ENCODE results near the gene FNDC3B. TPM values are rescaled to one million over a fixed set of nuclear protein-coding genes. Genes with fewer than 3 reads are reported as not detected.
A peak's percentile ranks its signal among the peaks of the same experiment; 100 is the strongest.

Gene FNDC3B
- total RNA-seq, 1 donor, result 221 TPM

DNA sequence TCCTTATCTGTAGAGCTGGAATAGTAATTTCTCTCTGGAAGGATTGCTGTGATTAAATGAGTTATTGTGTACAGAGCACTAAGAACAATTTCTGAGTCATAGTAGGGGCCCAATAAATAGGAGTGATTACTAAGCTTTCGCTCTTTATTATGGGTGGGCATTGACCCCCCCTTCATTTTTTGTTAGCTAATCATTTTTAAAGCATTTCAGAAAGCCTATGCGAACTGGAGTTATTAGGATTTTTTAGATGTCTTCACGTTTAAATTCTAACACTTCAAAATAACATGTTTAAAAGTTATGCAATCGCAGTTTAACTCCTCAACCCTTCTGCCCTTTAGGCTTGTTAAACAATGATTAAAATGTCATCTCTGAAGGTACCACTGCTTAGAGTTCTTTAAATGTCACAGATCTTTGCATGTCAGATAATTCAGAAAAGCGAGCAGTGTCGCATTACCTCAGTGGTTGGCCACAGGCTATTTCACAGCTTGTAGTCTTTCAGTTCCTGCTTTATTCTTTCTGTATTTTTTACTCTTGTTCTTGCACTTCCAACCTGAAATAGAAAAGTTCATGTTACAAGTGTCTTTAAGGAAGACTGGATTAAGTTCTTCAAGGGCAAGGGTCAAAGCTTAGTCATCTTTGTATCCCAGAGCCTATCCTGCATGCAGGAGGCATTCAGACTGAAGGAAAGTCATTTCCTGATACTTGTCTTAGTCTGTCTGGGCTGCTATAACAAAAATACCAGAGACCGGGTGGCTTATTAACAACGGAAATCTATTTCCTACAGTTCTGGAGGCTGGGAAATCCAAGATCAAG lies 102.9 kb downstream of the FNDC3B start:
- H3K4me3 ChIP-seq (ENCODE audit: low read depth, low read length), result no peak overlapping the region
- peak; percentile 92 for DNase-seq (ENCODE audit: low read depth)

DNA sequence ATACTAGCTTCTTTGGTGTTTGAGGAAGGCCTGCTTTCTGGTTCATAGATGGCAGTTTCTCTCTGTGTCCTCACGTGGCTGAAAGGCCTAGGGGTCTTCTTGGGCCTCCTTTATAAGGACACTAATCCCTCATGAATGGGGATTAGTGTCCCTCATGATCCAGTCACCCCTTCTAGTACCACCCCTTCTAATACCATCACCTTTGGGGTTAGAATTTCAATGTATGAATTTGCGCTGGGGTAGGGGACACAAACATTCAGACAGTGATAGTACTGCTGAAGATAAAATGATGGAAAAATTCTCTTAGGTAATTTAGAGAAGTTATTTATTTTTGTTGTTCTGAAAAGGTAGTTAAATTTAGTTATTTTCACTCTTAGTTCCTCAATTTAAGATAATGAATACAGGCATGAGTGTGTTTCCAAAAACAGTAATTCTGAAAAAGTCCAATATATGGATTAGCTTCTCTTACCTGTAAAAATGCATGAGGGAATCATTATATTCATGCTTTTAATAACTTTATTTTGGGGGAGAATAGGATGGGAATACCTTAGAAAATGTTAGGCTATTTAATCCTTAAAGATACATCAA lies 103.6 kb downstream of the FNDC3B start:
- TF ChIP-seq, protein P1, sequence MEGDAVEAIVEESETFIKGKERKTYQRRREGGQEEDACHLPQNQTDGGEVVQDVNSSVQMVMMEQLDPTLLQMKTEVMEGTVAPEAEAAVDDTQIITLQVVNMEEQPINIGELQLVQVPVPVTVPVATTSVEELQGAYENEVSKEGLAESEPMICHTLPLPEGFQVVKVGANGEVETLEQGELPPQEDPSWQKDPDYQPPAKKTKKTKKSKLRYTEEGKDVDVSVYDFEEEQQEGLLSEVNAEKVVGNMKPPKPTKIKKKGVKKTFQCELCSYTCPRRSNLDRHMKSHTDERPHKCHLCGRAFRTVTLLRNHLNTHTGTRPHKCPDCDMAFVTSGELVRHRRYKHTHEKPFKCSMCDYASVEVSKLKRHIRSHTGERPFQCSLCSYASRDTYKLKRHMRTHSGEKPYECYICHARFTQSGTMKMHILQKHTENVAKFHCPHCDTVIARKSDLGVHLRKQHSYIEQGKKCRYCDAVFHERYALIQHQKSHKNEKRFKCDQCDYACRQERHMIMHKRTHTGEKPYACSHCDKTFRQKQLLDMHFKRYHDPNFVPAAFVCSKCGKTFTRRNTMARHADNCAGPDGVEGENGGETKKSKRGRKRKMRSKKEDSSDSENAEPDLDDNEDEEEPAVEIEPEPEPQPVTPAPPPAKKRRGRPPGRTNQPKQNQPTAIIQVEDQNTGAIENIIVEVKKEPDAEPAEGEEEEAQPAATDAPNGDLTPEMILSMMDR (IDR thresholded peaks at IDR 0.05; ENCODE audit: insufficient read depth, low read depth, low read length), result no peak
- DNase-seq (ENCODE audit: low read depth), result no peak
- no peak overlapping the region for H3K4me3 ChIP-seq (ENCODE audit: low read depth, low read length)

More for the DNA sequence above, 102.9 kb downstream of the FNDC3B start:
- TF ChIP-seq, protein P1 (IDR thresholded peaks at IDR 0.05; ENCODE audit: insufficient read depth, low read depth, low read length), result no peak

DNA sequence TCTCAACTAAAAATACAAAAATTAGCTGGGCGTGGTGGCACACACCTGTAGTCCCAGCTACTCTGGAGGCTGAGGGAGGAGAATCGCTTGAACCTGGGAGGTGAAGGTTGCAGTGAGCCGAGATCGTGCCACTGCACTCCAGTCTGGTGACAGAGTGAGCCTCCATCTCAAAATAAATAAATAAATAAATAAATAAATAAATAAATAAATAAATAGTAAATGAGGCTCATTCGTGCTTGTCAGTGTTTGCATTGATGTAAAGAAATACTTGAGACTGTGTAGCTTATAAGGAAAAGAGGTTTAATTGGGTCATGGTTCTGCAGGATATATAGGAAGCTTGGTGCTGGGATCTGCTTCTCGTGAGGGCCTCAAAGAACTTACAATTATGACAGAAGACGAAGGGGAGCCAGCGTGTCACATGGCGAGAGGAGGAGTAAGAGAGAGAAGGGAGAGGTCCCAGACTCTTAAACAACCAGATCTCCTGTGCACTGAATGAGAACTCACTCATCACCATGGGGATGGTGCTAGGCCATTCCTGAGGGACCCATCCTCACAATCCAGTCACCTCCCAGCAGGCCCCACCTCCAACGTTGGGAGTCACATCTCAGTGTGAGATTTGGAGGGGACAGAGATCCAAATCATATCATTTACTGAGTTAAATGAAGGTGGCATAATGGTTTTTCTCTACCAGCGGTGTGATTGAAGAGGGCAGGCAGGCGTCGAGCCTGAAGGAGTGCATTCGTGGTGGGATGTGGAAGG lies 104.5 kb downstream of the FNDC3B start:
- H3K4me3 ChIP-seq (ENCODE audit: low read depth, low read length), result no peak overlapping the region
- DNase-seq (ENCODE audit: low read depth), result no peak
- TF ChIP-seq, protein P1 (IDR thresholded peaks at IDR 0.05; ENCODE audit: insufficient read depth, low read depth, low read length), result no peak

DNA sequence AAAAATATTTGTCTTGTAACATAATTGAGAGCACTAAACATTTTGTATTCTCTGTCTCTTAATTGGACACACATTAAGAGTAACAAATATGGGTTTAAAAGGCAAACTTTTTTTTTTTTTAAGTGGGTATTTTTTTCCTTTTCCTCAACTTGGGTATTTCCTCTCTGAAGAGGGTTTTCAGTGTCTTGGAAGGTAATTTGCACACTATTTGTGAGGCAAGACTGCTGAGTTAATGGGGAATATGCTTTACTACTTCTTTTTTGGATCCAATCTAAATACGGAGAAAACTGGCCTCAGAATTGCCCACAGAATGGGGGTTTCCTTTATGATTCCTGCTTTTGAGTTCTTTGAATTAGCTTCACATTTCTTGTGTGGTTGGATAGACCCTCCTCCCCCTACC lies 105.2 kb downstream of the FNDC3B start:
- H3K4me3 ChIP-seq (ENCODE audit: low read depth, low read length), result no peak overlapping the region
- TF ChIP-seq, protein P1 (IDR thresholded peaks at IDR 0.05; ENCODE audit: insufficient read depth, low read depth, low read length), result no peak
- DNase-seq (ENCODE audit: low read depth), result no peak

DNA sequence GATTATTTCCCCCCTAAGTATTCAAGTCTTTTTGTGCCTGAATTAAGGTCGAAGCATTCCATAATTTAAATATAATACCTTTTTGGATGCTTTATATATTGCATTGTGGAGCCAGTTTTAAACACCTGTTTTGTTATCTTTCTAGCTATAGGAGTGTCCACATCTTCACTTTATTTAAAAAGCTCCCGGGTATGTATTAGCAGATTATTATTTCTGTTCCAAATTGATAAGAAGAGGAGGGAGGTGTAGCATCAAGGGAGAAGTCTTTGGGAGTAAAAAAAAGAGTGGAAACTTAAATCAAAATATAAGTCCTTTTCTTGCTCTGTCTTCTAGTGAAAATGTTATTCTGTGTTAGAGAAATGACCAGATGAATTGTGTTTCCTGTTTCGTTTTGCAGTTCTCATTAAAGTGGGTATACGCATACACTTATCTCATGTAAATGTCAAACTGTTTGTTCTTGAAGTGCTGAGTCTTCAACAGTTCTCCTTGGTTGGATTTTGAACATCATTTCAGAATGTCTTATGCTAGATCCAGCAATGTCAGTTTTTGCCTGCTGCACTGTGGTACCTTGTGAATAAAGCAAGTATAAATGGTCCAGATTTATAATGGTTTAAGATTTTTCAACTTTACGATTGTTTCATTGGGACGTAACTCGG lies 105.8 kb downstream of the FNDC3B start:
- TF ChIP-seq, protein P1 (IDR thresholded peaks at IDR 0.05; ENCODE audit: insufficient read depth, low read depth, low read length), result no peak

DNA sequence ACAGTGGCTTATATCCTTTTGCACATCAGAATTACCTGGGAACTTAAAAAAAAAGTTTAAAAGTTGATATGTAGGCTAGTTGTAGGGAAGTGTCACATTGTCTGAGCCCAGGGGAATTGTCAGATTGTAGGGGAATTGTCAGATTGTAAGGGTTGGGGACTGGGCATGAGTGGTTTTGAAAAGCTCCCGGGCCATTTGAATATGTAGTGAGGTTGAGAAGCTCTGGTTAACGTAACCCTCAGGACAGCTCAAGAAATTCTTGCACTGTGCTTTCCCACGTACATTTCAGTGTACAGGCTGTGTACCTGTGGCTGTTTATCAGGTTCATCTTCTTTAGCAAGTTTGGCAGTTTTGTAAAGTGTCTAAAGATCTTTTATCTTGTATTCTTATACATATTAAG lies 107.0 kb downstream of the FNDC3B start:
- no peak overlapping the region for H3K4me3 ChIP-seq (ENCODE audit: low read depth, low read length)
- TF ChIP-seq, protein P1 (IDR thresholded peaks at IDR 0.05; ENCODE audit: insufficient read depth, low read depth, low read length), result no peak
- DNase-seq (ENCODE audit: low read depth), result no peak

More for the DNA sequence above, 105.8 kb downstream of the FNDC3B start:
- no peak overlapping the region for H3K4me3 ChIP-seq (ENCODE audit: low read depth, low read length)
- DNase-seq (ENCODE audit: low read depth), result no peak
